Measurements from ENCODE around the gene LAT. TPM values are rescaled to one million over a fixed set of nuclear protein-coding genes. Genes with fewer than 3 reads are reported as not detected.

The LAT gene
- polyA plus RNA-seq, 1 donor from 2014 or later = 6.4 TPM

DNA sequence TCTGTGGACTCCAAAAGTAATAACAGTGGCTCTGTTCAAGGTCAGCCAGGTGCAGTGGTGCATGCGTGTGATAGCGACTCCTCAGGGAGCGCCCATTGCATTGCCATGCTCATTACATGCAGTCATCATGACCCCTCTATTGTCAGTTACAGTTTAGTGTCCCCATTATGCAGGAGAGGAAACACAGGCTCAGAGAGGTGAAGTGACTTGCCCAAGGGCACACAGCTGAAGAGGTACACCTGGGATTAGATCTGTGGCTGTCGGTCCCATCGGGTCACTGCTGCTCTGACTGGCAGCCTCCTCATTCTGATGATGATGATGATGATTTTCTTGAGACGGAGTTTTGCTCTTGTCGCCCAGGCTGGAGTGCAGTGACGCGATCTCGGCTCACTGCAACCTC, 7.6 kb downstream of the LAT start:
- Histone ChIP-seq H3K9me2 (ENCODE audit: insufficient read depth, low read length) (no peaks in the 10 kb centered on the region), H3K36me3 (ENCODE audit: insufficient read depth, low read length) (no peaks in the 10 kb centered on the region), H2AFZ (ENCODE audit: low read depth, low read length) (no peak overlapping the region), H3F3A (ENCODE audit: insufficient read depth, low read length, poor library complexity, severe bottlenecking) (no peaks in the 10 kb centered on the region), H4K20me1 (ENCODE audit: insufficient read depth) (no peaks in the 10 kb centered on the region), H3K27me3 (ENCODE audit: insufficient read depth, low read depth, low read length) (no peaks in the 10 kb centered on the region), H3K27ac (ENCODE audit: low read length) (no peak overlapping the region), H3K4me3 (ENCODE audit: low read length) (no peak overlapping the region), H3K4me2 (ENCODE audit: low read length) (no peak overlapping the region), H3K9me3 (ENCODE audit: low read length) (no peaks in the 10 kb centered on the region), H3K79me2 (replicated peaks; ENCODE audit: insufficient read depth, low read length) (no peaks in the 10 kb centered on the region), H3K9ac (ENCODE audit: low read length) (no peak overlapping the region)
- TF ChIP-seq POLR2AphosphoS5 (IDR thresholded peaks at IDR 0.05) (no peak), EZH2 (IDR thresholded peaks at IDR 0.05; ENCODE audit: borderline replicate concordance, insufficient read depth, low read length, poor library complexity, severe bottlenecking) (no peak), TAF1 (IDR thresholded peaks at IDR 0.05; ENCODE audit: low read depth) (no peak), MXI1 (conservative IDR thresholded peaks at IDR 0.05; ENCODE audit: poor library complexity, severe bottlenecking) (no peak), EP300 (conservative IDR thresholded peaks at IDR 0.05; ENCODE audit: poor library complexity, severe bottlenecking) (no peak), RAD21 (conservative IDR thresholded peaks at IDR 0.05) (no peak), SMC3 (conservative IDR thresholded peaks at IDR 0.05; ENCODE audit: poor library complexity) (no peak)
- TF ChIP-seq, protein P1, sequence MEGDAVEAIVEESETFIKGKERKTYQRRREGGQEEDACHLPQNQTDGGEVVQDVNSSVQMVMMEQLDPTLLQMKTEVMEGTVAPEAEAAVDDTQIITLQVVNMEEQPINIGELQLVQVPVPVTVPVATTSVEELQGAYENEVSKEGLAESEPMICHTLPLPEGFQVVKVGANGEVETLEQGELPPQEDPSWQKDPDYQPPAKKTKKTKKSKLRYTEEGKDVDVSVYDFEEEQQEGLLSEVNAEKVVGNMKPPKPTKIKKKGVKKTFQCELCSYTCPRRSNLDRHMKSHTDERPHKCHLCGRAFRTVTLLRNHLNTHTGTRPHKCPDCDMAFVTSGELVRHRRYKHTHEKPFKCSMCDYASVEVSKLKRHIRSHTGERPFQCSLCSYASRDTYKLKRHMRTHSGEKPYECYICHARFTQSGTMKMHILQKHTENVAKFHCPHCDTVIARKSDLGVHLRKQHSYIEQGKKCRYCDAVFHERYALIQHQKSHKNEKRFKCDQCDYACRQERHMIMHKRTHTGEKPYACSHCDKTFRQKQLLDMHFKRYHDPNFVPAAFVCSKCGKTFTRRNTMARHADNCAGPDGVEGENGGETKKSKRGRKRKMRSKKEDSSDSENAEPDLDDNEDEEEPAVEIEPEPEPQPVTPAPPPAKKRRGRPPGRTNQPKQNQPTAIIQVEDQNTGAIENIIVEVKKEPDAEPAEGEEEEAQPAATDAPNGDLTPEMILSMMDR (IDR thresholded peaks at IDR 0.05; ENCODE audit: poor library complexity, severe bottlenecking) = no peak
- TF ChIP-seq, protein P2, sequence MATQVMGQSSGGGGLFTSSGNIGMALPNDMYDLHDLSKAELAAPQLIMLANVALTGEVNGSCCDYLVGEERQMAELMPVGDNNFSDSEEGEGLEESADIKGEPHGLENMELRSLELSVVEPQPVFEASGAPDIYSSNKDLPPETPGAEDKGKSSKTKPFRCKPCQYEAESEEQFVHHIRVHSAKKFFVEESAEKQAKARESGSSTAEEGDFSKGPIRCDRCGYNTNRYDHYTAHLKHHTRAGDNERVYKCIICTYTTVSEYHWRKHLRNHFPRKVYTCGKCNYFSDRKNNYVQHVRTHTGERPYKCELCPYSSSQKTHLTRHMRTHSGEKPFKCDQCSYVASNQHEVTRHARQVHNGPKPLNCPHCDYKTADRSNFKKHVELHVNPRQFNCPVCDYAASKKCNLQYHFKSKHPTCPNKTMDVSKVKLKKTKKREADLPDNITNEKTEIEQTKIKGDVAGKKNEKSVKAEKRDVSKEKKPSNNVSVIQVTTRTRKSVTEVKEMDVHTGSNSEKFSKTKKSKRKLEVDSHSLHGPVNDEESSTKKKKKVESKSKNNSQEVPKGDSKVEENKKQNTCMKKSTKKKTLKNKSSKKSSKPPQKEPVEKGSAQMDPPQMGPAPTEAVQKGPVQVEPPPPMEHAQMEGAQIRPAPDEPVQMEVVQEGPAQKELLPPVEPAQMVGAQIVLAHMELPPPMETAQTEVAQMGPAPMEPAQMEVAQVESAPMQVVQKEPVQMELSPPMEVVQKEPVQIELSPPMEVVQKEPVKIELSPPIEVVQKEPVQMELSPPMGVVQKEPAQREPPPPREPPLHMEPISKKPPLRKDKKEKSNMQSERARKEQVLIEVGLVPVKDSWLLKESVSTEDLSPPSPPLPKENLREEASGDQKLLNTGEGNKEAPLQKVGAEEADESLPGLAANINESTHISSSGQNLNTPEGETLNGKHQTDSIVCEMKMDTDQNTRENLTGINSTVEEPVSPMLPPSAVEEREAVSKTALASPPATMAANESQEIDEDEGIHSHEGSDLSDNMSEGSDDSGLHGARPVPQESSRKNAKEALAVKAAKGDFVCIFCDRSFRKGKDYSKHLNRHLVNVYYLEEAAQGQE (IDR thresholded peaks at IDR 0.05; ENCODE audit: borderline replicate concordance) = no peak

DNA sequence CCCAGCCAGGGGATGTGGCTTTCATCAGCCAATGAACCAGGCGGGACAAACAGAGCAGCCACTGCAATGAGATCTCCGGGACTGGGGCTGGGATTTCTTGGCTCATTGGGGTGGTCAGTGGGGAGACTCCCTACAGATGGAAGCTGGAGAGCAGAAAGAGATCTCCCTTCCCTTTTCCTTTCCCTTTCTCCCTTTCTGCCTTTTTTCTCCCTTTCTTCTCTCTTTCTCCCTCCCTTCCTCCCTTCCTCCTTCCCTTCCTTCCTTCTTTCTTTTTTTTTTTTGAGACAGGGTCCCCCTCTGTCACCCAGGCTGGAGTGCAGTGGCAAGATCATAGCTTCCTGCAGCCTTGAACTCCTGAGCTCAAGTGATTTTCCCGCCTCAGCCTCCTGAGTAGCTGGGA, 14.0 kb downstream of the LAT start:
- Histone ChIP-seq H3K27ac (ENCODE audit: low read length) (no peak overlapping the region), H3K4me3 (ENCODE audit: low read length) (no peak overlapping the region), H2AFZ (ENCODE audit: low read depth, low read length) (no peak overlapping the region), H3K9me3 (ENCODE audit: low read length) (no peaks in the 10 kb centered on the region), H4K20me1 (ENCODE audit: insufficient read depth) (no peaks in the 10 kb centered on the region), H3K4me2 (ENCODE audit: low read length) (no peak overlapping the region), H3K27me3 (ENCODE audit: insufficient read depth, low read depth, low read length) (no peaks in the 10 kb centered on the region), H3K36me3 (ENCODE audit: insufficient read depth, low read length) (no peaks in the 10 kb centered on the region), H3K79me2 (replicated peaks; ENCODE audit: insufficient read depth, low read length) (no peaks in the 10 kb centered on the region), H3K9ac (ENCODE audit: low read length) (no peak overlapping the region), H3K9me2 (ENCODE audit: insufficient read depth, low read length) (no peaks in the 10 kb centered on the region), H3F3A (ENCODE audit: insufficient read depth, low read length, poor library complexity, severe bottlenecking) (no peaks in the 10 kb centered on the region)
- TF ChIP-seq, protein P1 (IDR thresholded peaks at IDR 0.05; ENCODE audit: poor library complexity, severe bottlenecking) = no peak
- TF ChIP-seq TAF1 (IDR thresholded peaks at IDR 0.05; ENCODE audit: low read depth) = no peak
- no peak for TF ChIP-seq MXI1 (conservative IDR thresholded peaks at IDR 0.05; ENCODE audit: poor library complexity, severe bottlenecking)
- TF ChIP-seq, protein P2 (IDR thresholded peaks at IDR 0.05; ENCODE audit: borderline replicate concordance) = no peak
- no peak for TF ChIP-seq POLR2AphosphoS5 (IDR thresholded peaks at IDR 0.05)
- no peak for TF ChIP-seq EZH2 (IDR thresholded peaks at IDR 0.05; ENCODE audit: borderline replicate concordance, insufficient read depth, low read length, poor library complexity, severe bottlenecking)
- TF ChIP-seq SMC3 (conservative IDR thresholded peaks at IDR 0.05; ENCODE audit: poor library complexity) = no peak
- TF ChIP-seq EP300 (conservative IDR thresholded peaks at IDR 0.05; ENCODE audit: poor library complexity, severe bottlenecking) = no peak
- TF ChIP-seq RAD21 (conservative IDR thresholded peaks at IDR 0.05) = no peak

All from neural cell (in vitro differentiated cells).